ENCODE data around the gene ANKRD12. TPM values are rescaled to one million over a fixed set of nuclear protein-coding genes. Genes with fewer than 3 reads are reported as not detected.

Gene ANKRD12
- total RNA-seq, 2 experiments from 2014 or later, result 65.9 to 66.5 TPM

- Histone ChIP-seq H3K9me2 (ENCODE audit: insufficient read depth, low read length) (no peaks in the 10 kb centered on the region), H4K20me1 (ENCODE audit: insufficient read depth, low read length) (peaks cover 21% of the 10 kb centered on the region), H3K36me3 (ENCODE audit: insufficient read depth, low read length) (peaks cover 41% of the 10 kb centered on the region), H3K9me3 (ENCODE audit: low read length) (no peaks in the 10 kb centered on the region), H3K4me2 (ENCODE audit: low read length) (peak overlapping the region; percentile 97), H2AFZ (ENCODE audit: low read length) (peak overlapping the region; percentile 3; the same call in 1 of the 2 replicates), H3K79me2 (ENCODE audit: insufficient read depth, low read depth, low read length) (peaks cover 76% of the 10 kb centered on the region), H3K4me1 (ENCODE audit: insufficient read depth, low read length, poor library complexity, severe bottlenecking) (peaks cover 54% of the 10 kb centered on the region), H3K27ac (ENCODE audit: low read depth, low read length, poor library complexity, severe bottlenecking) (peak overlapping the region; percentile 94), H3K4me3 (ENCODE audit: low read depth, low read length, poor library complexity, severe bottlenecking) (peak overlapping the region; percentile 84)
- peak; percentile 84 for DNase-seq (ENCODE audit: low spot score)
- intact Hi-C loops (cut with micrococcal nuclease; ENCODE audit: unreplicated experiment), result loop anchor here (2.0 to 10.0 kb wide), 3 partner anchors 197 to 430 kb away; partner anchors contain the start of genes MTCL1, RALBP1 and TWSG1
- TF ChIP-seq CTCF (conservative IDR thresholded peaks at IDR 0.05; ENCODE audit: low read length), result no peak
- TF ChIP-seq EZH2phosphoT487 (IDR thresholded peaks at IDR 0.05; ENCODE audit: borderline replicate concordance, low read depth, low read length), result no peak
- POLR2A ChIA-PET, result interaction anchor here (0.6 to 5.0 kb wide), 11 partner anchors 11 to 791 kb away, joined by 3 to 49 read pairs (median 4); partner anchors contain the start of gene NDUFV2
- BruUV-seq (replicated peaks), result no TSS peak
- CTCF ChIA-PET (ENCODE audit: unreplicated experiment), result interaction anchor here (0.6 to 1.1 kb wide), 2 partner anchors 35 to 790 kb away, joined by 3 to 5 read pairs; partner anchors contain the start of gene NDUFV2
Observed at GRCh38 chr18:9137168-9138066, 836 bp downstream of the ANKRD12 start.

GRCh38 chr18:9139400-9140039 lies 2.9 kb downstream of the ANKRD12 start:
- no TSS peak for BruUV-seq (replicated peaks)
- Histone ChIP-seq H3K9me2 (ENCODE audit: insufficient read depth, low read length) (no peaks in the 10 kb centered on the region), H3K4me3 (ENCODE audit: low read depth, low read length, poor library complexity, severe bottlenecking) (peak overlapping the region; percentile 84), H3K9me3 (ENCODE audit: low read length) (0 out of 2 replicates have a peak, but pooled peaks cover 5% of the 10 kb centered on the region), H3K36me3 (ENCODE audit: insufficient read depth, low read length) (peaks cover 30% of the 10 kb centered on the region), H3K4me1 (ENCODE audit: insufficient read depth, low read length, poor library complexity, severe bottlenecking) (peaks cover 58% of the 10 kb centered on the region), H2AFZ (ENCODE audit: low read length) (no peak overlapping the region), H3K79me2 (ENCODE audit: insufficient read depth, low read depth, low read length) (peaks cover 83% of the 10 kb centered on the region), H3K27ac (ENCODE audit: low read depth, low read length, poor library complexity, severe bottlenecking) (peak overlapping the region; percentile 75), H3K4me2 (ENCODE audit: low read length) (peak overlapping the region; percentile 97), H4K20me1 (ENCODE audit: insufficient read depth, low read length) (peaks cover 21% of the 10 kb centered on the region)
- DNase-seq (ENCODE audit: low spot score), result no peak
- POLR2A ChIA-PET, result interaction anchor here (0.6 to 5.0 kb wide), 13 partner anchors 10 to 478 kb away, joined by 3 to 49 read pairs (median 4); partner anchors contain the start of gene NDUFV2
- intact Hi-C loops (cut with micrococcal nuclease; ENCODE audit: unreplicated experiment), result loop anchor here (5.0 to 10.0 kb wide), 2 partner anchors 335 to 432 kb away; partner anchors contain the start of genes MTCL1 and RALBP1
- TF ChIP-seq EZH2phosphoT487 (IDR thresholded peaks at IDR 0.05; ENCODE audit: borderline replicate concordance, low read depth, low read length), result no peak
- TF ChIP-seq CTCF (conservative IDR thresholded peaks at IDR 0.05; ENCODE audit: low read length), result no peak
- CTCF ChIA-PET (ENCODE audit: unreplicated experiment), result no interaction called here
